H1 (cell line): ENCODE data around the gene ZNRF2. TPM values are rescaled to one million over a fixed set of nuclear protein-coding genes. Genes with fewer than 3 reads are reported as not detected.

Source experiments
- CTCF ChIA-PET: fragments of 300-600 bp; sonication (Branson Sonifier 250); formaldehyde crosslinking; loops from one replicate; lab custom pipeline; 2021; ENCODE audit not compliant: partially characterized antibody; lab: Charles Lee
- POLR2A ChIA-PET: fragments of 300-600 bp; sonication (Branson Sonifier 250); formaldehyde crosslinking; loops from one replicate; lab custom pipeline; 2021; ENCODE audit warnings: inconsistent platforms; ENCODE audit not compliant: partially characterized antibody; lab: Charles Lee
- DNase-seq, 2 experiments: peaks; one replicate each; pipeline versions ENCODE4 v3.0.0 to v3.0.0-alpha.2; 2010 to 2022; ENCODE audit warnings: low spot score in 2 of 2, low read depth in 1 of 2, mixed read lengths in 1 of 2
- FAIRE-seq: peaks from 2 replicates; lab custom pipeline; 2011; peaks lifted over from hg19 to GRCh38; lab: Jason Lieb, UNC
- H2AFZ ChIP-seq: 2 replicates; pipeline ENCODE4 v1.8.1; 2012; ENCODE audit warnings: low read length, inconsistent platforms
- H2AK5ac ChIP-seq: 2 replicates; pipeline ENCODE4 v1.6.1; 2013; ENCODE audit warnings: low read depth, low read length
- H2BK120ac ChIP-seq: replicated peaks from 2 replicates; pipeline ENCODE3; 2013; ENCODE audit warnings: low read depth, low read length, inconsistent platforms
- H2BK12ac ChIP-seq: 2 replicates; pipeline ENCODE4 v1.6.1; 2013; ENCODE audit warnings: low read depth, low read length
- H2BK15ac ChIP-seq: 2 replicates; pipeline ENCODE4 v1.6.1; 2013; ENCODE audit warnings: low read length
- H2BK20ac ChIP-seq: 2 replicates; pipeline ENCODE4 v1.6.1; 2013; ENCODE audit warnings: low read length
- H2BK5ac ChIP-seq: 2 replicates; pipeline ENCODE4 v1.6.1; 2013; ENCODE audit warnings: low read depth, low read length
- H3K14ac ChIP-seq: 2 replicates; pipeline ENCODE4 v1.6.1; 2013; ENCODE audit warnings: inconsistent platforms; ENCODE audit not compliant: insufficient read length
- H3K18ac ChIP-seq: 2 replicates; pipeline ENCODE4 v1.6.1; 2013; ENCODE audit warnings: low read length; ENCODE audit errors: extremely low read depth
- H3K23ac ChIP-seq: 2 replicates; pipeline ENCODE4 v1.6.1; 2013; ENCODE audit warnings: inconsistent platforms; ENCODE audit not compliant: insufficient read length
- H3K23me2 ChIP-seq: 2 replicates; pipeline ENCODE4 v1.6.1; 2013; ENCODE audit warnings: low read depth, low read length
- H3K27ac ChIP-seq: 2 replicates; pipeline ENCODE4 v1.6.1; 2011; ENCODE audit warnings: low read depth, low read length, inconsistent platforms
- H3K27me3 ChIP-seq, 4 experiments: replicated peaks in 1 of 4; 1 replicate in 1 of 4; 2 replicates in 3 of 4; pipeline versions ENCODE4 v1.6.1 to v1.8.1; 2011 to 2013; ENCODE audit warnings: low read length in 3 of 4, mild to moderate bottlenecking in 3 of 4, inconsistent platforms in 2 of 4, mixed read lengths in 2 of 4, moderate library complexity in 1 of 4; ENCODE audit not compliant: control insufficient read depth in 3 of 4, insufficient read depth in 3 of 4; ENCODE audit errors: extremely low read depth in 1 of 4
- H3K36me3 ChIP-seq, 4 experiments: 2 replicates each; pipeline versions ENCODE4 v1.6.1 to v1.8.1; 2011 to 2013; ENCODE audit warnings: mild to moderate bottlenecking in 4 of 4, low read length in 3 of 4, moderate library complexity in 2 of 4, control low read depth in 1 of 4, inconsistent platforms in 1 of 4; ENCODE audit not compliant: insufficient read depth in 4 of 4, control insufficient read depth in 2 of 4
- H3K4ac ChIP-seq: replicated peaks from 2 replicates; pipeline ENCODE3; 2013; ENCODE audit warnings: low read length, low read depth, mixed read lengths, inconsistent platforms; ENCODE audit not compliant: insufficient read length
- H3K4me1 ChIP-seq, 4 experiments: replicated peaks in 1 of 4; 1 replicate in 1 of 4; 2 replicates in 3 of 4; pipeline versions ENCODE4 v1.6.1 to v1.8.1; 2011 to 2013; ENCODE audit warnings: low read length in 3 of 4, inconsistent platforms in 2 of 4, mixed read lengths in 1 of 4; ENCODE audit not compliant: insufficient read depth in 4 of 4, control insufficient read depth in 3 of 4
- H3K4me2 ChIP-seq, 2 experiments: 2 replicates each; pipeline versions ENCODE4 v1.6.1 to v1.8.1; 2011 to 2013; ENCODE audit warnings: low read depth in 2 of 2, low read length in 2 of 2, control low read depth in 1 of 2, inconsistent platforms in 1 of 2, mild to moderate bottlenecking in 1 of 2; ENCODE audit not compliant: insufficient read depth in 1 of 2
- H3K4me3 ChIP-seq, 4 experiments: fragments of 200-600, 300-600 bp in 1 of 4; sonication (generic), shearing (Covaris generic), sonication (Bioruptor Twin) in 1 of 4; 2 replicates each; pipeline versions ENCODE4 v1.5.1 to v1.8.1; 2011 to 2016; ENCODE audit warnings: low read length in 4 of 4, low read depth in 3 of 4, control low read depth in 2 of 4, inconsistent platforms in 2 of 4, mild to moderate bottlenecking in 2 of 4, mixed read lengths in 1 of 4, moderate library complexity in 1 of 4; ENCODE audit not compliant: insufficient read depth in 2 of 4; ENCODE audit errors: extremely low read depth in 1 of 4
- H3K56ac ChIP-seq: replicated peaks from 2 replicates; pipeline ENCODE3; 2013; ENCODE audit warnings: low read depth, mild to moderate bottlenecking, mixed read lengths, low read length, inconsistent platforms; ENCODE audit not compliant: insufficient read length
- H3K79me1 ChIP-seq: 2 replicates; pipeline ENCODE4 v1.6.1; 2013; ENCODE audit warnings: low read depth, low read length, control low read depth
- H3K79me2 ChIP-seq, 2 experiments: 2 replicates each; pipeline versions ENCODE4 v1.6.1 to v1.8.1; 2012 to 2013; ENCODE audit warnings: low read length in 2 of 2, mild to moderate bottlenecking in 2 of 2, inconsistent platforms in 1 of 2; ENCODE audit not compliant: insufficient read depth in 2 of 2, control insufficient read depth in 1 of 2
- H3K9ac ChIP-seq, 4 experiments: replicated peaks in 1 of 4; 1 replicate in 1 of 4; 2 replicates in 3 of 4; pipeline versions ENCODE4 v1.6.1 to v1.8.1; 2011 to 2013; ENCODE audit warnings: low read depth in 3 of 4, low read length in 3 of 4, control low read depth in 2 of 4, mild to moderate bottlenecking in 2 of 4, moderate library complexity in 2 of 4, inconsistent platforms in 1 of 4; ENCODE audit errors: extremely low read depth in 1 of 4
- H3K9me3 ChIP-seq, 2 experiments: 2 replicates each; pipeline versions ENCODE4 v1.6.1 to v1.8.1; 2012 to 2013; ENCODE audit warnings: mild to moderate bottlenecking in 2 of 2, moderate library complexity in 2 of 2, control low read depth in 1 of 2, inconsistent platforms in 1 of 2, low read depth in 1 of 2, low read length in 1 of 2, mixed read lengths in 1 of 2; ENCODE audit not compliant: insufficient read depth in 2 of 2
- H4K20me1 ChIP-seq, 2 experiments: replicated peaks in 1 of 2; 2 replicates each; pipeline versions ENCODE3 to v1.8.1; 2011 to 2013; ENCODE audit warnings: inconsistent platforms in 2 of 2, low read length in 2 of 2, mild to moderate bottlenecking in 1 of 2; ENCODE audit not compliant: insufficient read depth in 2 of 2, control insufficient read depth in 1 of 2
- H4K5ac ChIP-seq: 2 replicates; pipeline ENCODE4 v1.6.1; 2013; ENCODE audit warnings: low read length, low read depth, mixed read lengths, inconsistent platforms; ENCODE audit not compliant: insufficient read length
- H4K8ac ChIP-seq: 2 replicates; pipeline ENCODE4 v1.8.0; 2013; ENCODE audit warnings: mild to moderate bottlenecking, moderate library complexity, low read length, inconsistent platforms; ENCODE audit not compliant: insufficient read depth; ENCODE audit errors: extremely low read depth
- H4K91ac ChIP-seq: replicated peaks from 2 replicates; pipeline ENCODE3; 2013; ENCODE audit warnings: low read length, mixed read lengths, inconsistent platforms; ENCODE audit not compliant: insufficient read length
- BCL11A ChIP-seq, 2 experiments: IDR thresholded peaks; one replicate each; pipeline ENCODE4 v1.6.1; 2011; ENCODE audit warnings: low read depth in 2 of 2, low read length in 2 of 2, mild to moderate bottlenecking in 2 of 2
- CHD2 ChIP-seq: IDR thresholded peaks from 2 replicates; pipeline ENCODE4 v1.6.1; 2012; ENCODE audit warnings: low read length, improper control_type of control experiment
- EZH2 ChIP-seq: fragments of 200-600 bp; sonication (generic); IDR thresholded peaks from 2 replicates; pipeline ENCODE4 v1.7.1; 2012; ENCODE audit warnings: low read depth, mild to moderate bottlenecking, moderate library complexity, low read length, inconsistent platforms; ENCODE audit not compliant: severe bottlenecking
- HDAC2 ChIP-seq, 2 experiments: fragments of 300-600 bp in 1 of 2; sonication (generic) in 1 of 2; IDR thresholded peaks; 2 replicates each; pipeline ENCODE4 v1.6.1; 2011 to 2012; ENCODE audit warnings: low read depth in 2 of 2, low read length in 2 of 2, mild to moderate bottlenecking in 2 of 2, moderate library complexity in 2 of 2, borderline replicate concordance in 1 of 2, inconsistent platforms in 1 of 2
- JUND ChIP-seq: IDR thresholded peaks from 2 replicates; pipeline ENCODE4 v1.6.1; 2011; ENCODE audit warnings: mild to moderate bottlenecking, improper control_type of control experiment, low read length
- SP2 ChIP-seq: IDR thresholded peaks from 2 replicates; pipeline ENCODE4 v1.6.1; 2012; ENCODE audit warnings: mild to moderate bottlenecking, low read length, inconsistent platforms
- TCF12 ChIP-seq: IDR thresholded peaks from 2 replicates; pipeline ENCODE4 v1.6.1; 2011; ENCODE audit warnings: low read depth, mild to moderate bottlenecking, low read length
- whole genome bisulfite sequencing, 2 experiments: shearing (Covaris generic) in 1 of 2; methylation state at CpG; one replicate each; pipeline versions ENCODE4 v1.1.6 to v1.1.7; 2013 to 2015; ENCODE audit warnings: low lambda C conversion rate in 2 of 2, mixed read lengths in 2 of 2, inconsistent platforms in 1 of 2, low coverage in 1 of 2, missing lambda C conversion rate in 1 of 2; ENCODE audit not compliant: insufficient replicate concordance in 2 of 2, insufficient coverage in 1 of 2, insufficient read length in 1 of 2; ENCODE audit errors: extremely low coverage in 1 of 2, missing lambda C conversion rate in 1 of 2; 5-methylcytosine and 5-hydroxymethylcytosine counted together
- polyA plus RNA-seq, 7 experiments: library from polyadenylated mRNA; depleted of rRNA in 3 of 7; stranded (reverse) in 5 of 7; unstranded in 2 of 7; fragments of >200 nt in 5 of 7; fragments of 200-250 nt in 2 of 7; gene quantifications; 1 replicate in 5 of 7; 2 replicates in 1 of 7; 4 replicates in 1 of 7; pipeline versions ENCODE4 v1.2.1 to v1.2.3, GENCODE V29; 2011 to 2013; ENCODE audit warnings: missing spikeins in 2 of 7, mixed read lengths in 2 of 7
- total RNA-seq: library from RNA; stranded (reverse); fragmentation: NEBNext Ultra II Directional; extraction: Animal tissue kit (Norgen Biotek cat#: 25700); gene quantifications from 2 replicates; pipeline ENCODE4 v1.2.1, GENCODE V29; 2021

Gene ZNRF2
- total and polyA plus RNA-seq, 2 of the 8 experiments (the other 6 are each of a cell fraction or from before 2014, with no cell fraction given): 2.9 to 16.2 TPM

GRCh38 chr7:30273552-30273951 lies 10.8 kb upstream of the ZNRF2 start:
- Histone ChIP-seq H2BK12ac (no peak overlapping the region), H3K36me3 (no peaks in the 10 kb centered on the region), H3K27ac (no peak overlapping the region), H4K8ac (no peak overlapping the region), H2AFZ (no peak overlapping the region), H4K20me1 (no peaks in the 10 kb centered on the region), H2AK5ac (no peak overlapping the region), H3K4me3 (no peak overlapping the region), H3K18ac (no peak overlapping the region), H3K27me3 (no peaks in the 10 kb centered on the region), H4K5ac (no peak overlapping the region), H3K14ac (no peak overlapping the region), H3K23me2 (no peaks in the 10 kb centered on the region), H2BK120ac (no peak overlapping the region), H3K23ac (no peak overlapping the region), H2BK15ac (no peak overlapping the region), H4K91ac (no peak overlapping the region), H3K56ac (no peak overlapping the region), H3K79me2 (no peaks in the 10 kb centered on the region), H3K9ac (no peak overlapping the region), H3K4me1 (no peaks in the 10 kb centered on the region), H3K9me3 (no peaks in the 10 kb centered on the region), H2BK20ac (no peak overlapping the region), H3K4me2 (no peak overlapping the region), H3K79me1 (no peaks in the 10 kb centered on the region), H2BK5ac (no peak overlapping the region), H3K4ac (no peak overlapping the region)
- CTCF ChIA-PET: interaction anchor here (1.5 to 7.2 kb wide), 4 partner anchors 109 to 292 kb away, joined by 5 to 82 read pairs (median 6); partner anchors contain the start of gene NOD1
- POLR2A ChIA-PET: no interaction called here
- WGBS, 2 experiments: 83% methylated on average over 2 of the region's 2 CpGs; no CpG with 5 or more reads in 1 of the 2 experiments
- DNase-seq (no peak), FAIRE-seq (no peak)
- no peak for TF ChIP-seq CHD2
- no peak for TF ChIP-seq HDAC2 (IDR thresholded peaks at IDR 0.05; ENCODE audit: borderline replicate concordance in 1 of 2, low read depth in 2 of 2, low read length in 2 of 2)
- no peak for TF ChIP-seq JUND
- TF ChIP-seq BCL11A (IDR thresholded peaks at IDR 0.05; ENCODE audit: low read depth in 2 of 2, low read length in 2 of 2): no peak
- no peak for TF ChIP-seq SP2
- TF ChIP-seq EZH2: no peak
- TF ChIP-seq TCF12: no peak
